Loucy (cell line): ENCODE results near the gene SMCR8.

ENCODE experiments used
- H2AFZ ChIP-seq: fragments of 200-600 bp; sonication (generic); 2 replicates; pipeline ENCODE4 v1.6.0; 2016; ENCODE audit warnings: antibody characterized with exemption, mild to moderate bottlenecking, low read length, moderate library complexity
- H3F3A ChIP-seq: fragments of 200-600 bp; 2 replicates; pipeline ENCODE4 v1.6.0; 2016; ENCODE audit warnings: antibody characterized with exemption, low read depth, mild to moderate bottlenecking
- H3K27me3 ChIP-seq: fragments of 200-600 bp; sonication (generic); 2 replicates; pipeline ENCODE4 v1.6.1; 2014; ENCODE audit warnings: low read length, mild to moderate bottlenecking; ENCODE audit not compliant: insufficient read depth, poor library complexity, severe bottlenecking
- H3K36me3 ChIP-seq: fragments of 200-600 bp; sonication (generic); 2 replicates; pipeline ENCODE4 v1.6.1; 2016; ENCODE audit warnings: low read length; ENCODE audit not compliant: insufficient read depth
- H3K4me1 ChIP-seq: fragments of 200-600 bp; sonication (generic); 2 replicates; pipeline ENCODE4 v1.5.1; 2014; ENCODE audit warnings: low read length, mild to moderate bottlenecking; ENCODE audit not compliant: insufficient read depth, poor library complexity, severe bottlenecking
- H3K4me2 ChIP-seq: fragments of 200-600 bp; sonication (generic); 2 replicates; pipeline ENCODE4 v1.6.0; 2014; ENCODE audit warnings: antibody characterized with exemption, low read length, low read depth, mild to moderate bottlenecking; ENCODE audit not compliant: poor library complexity, severe bottlenecking
- H3K4me3 ChIP-seq: fragments of 200-600 bp; sonication (generic); 2 replicates; pipeline ENCODE4 v1.5.1; 2014; ENCODE audit warnings: low read length, mild to moderate bottlenecking, mixed read lengths; ENCODE audit not compliant: poor library complexity, severe bottlenecking
- H3K79me2 ChIP-seq: fragments of 200-600 bp; sonication (generic); 2 replicates; pipeline ENCODE4 v1.6.1; 2014; ENCODE audit warnings: low read length; ENCODE audit not compliant: insufficient read depth
- H3K9ac ChIP-seq: fragments of 200-600 bp; sonication (generic); 2 replicates; pipeline ENCODE4 v1.6.0; 2014; ENCODE audit warnings: mild to moderate bottlenecking, low read depth, low read length, moderate library complexity; ENCODE audit not compliant: poor library complexity, severe bottlenecking
- H3K9me2 ChIP-seq: fragments of 200-600 bp; sonication (generic); replicated peaks from 2 replicates; pipeline ENCODE4 v1.6.1; 2016; ENCODE audit warnings: low read depth, low read length, mixed read lengths
- H3K9me3 ChIP-seq: fragments of 200-600 bp; sonication (generic); 2 replicates; pipeline ENCODE4 v1.6.1; 2014; ENCODE audit warnings: mild to moderate bottlenecking, antibody characterized with exemption, low read length, low read depth; ENCODE audit not compliant: insufficient read depth
- H4K20me1 ChIP-seq: fragments of 200-600 bp; sonication (generic); 2 replicates; pipeline ENCODE4 v1.6.0; 2014; ENCODE audit warnings: antibody characterized with exemption, low read length, mild to moderate bottlenecking; ENCODE audit not compliant: insufficient read depth, poor library complexity, severe bottlenecking
- EZH2phosphoT487 ChIP-seq: fragments of 200-600 bp; IDR thresholded peaks from 2 replicates; pipeline ENCODE4 v1.6.1; 2018; ENCODE audit warnings: antibody characterized with exemption, mild to moderate bottlenecking, moderate library complexity, borderline replicate concordance
- TF ChIP-seq, protein P1 (sequence below): fragments of 200-600 bp; sonication (generic); conservative IDR thresholded peaks from 2 replicates; pipeline ENCODE4 v1.5.1; 2014; ENCODE audit warnings: mild to moderate bottlenecking, antibody characterized with exemption, low read length

SMCR8 gene

DNA sequence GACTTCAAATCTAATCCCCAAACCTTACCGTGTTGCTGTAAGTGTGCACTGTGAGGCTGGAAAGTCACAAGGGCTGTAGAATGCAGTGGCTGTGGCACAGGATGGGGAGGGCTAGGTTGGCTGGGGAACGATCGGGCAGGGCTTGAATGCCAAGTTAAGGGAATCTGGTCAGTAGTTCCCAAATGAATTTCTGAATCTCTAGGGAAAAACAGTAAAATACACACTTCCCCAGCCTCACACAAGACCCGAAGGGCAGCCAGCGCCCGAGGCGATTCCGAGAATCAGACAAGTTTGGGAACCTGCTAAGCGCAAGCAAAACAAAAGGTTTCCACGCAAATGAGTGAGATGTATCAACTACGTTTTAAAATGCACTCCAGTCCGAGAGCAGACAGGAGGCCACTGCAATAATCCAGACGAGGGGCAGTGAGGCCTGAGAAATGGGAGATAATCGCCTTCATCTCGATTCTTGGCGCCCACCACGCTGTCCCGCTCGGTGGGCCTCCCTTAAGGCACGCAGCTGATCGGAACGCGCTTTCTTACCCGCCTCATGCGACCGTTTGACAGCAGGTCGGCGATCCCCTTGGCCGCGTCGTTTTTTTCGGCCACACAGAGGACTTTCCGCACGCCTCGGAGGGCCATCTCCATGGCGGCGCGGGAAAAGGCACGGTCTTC lies 898 bp upstream of the SMCR8 start:
- Histone ChIP-seq H3K9ac (peak overlapping the region; percentile 93), H3F3A (no peaks in the 10 kb centered on the region), H3K4me2 (peak overlapping the region; percentile 86), H3K4me1 (peaks cover 54% of the 10 kb centered on the region), H3K4me3 (peak overlapping the region; percentile 84), H2AFZ (peak overlapping the region; percentile 86), H3K36me3 (no peaks in the 10 kb centered on the region), H4K20me1 (peaks cover 45% of the 10 kb centered on the region), H3K9me3 (no peaks in the 10 kb centered on the region), H3K79me2 (peaks cover 88% of the 10 kb centered on the region), H3K9me2 (no peaks in the 10 kb centered on the region), H3K27me3 (no peaks in the 10 kb centered on the region)
- no peak for TF ChIP-seq EZH2phosphoT487
- TF ChIP-seq, protein P1, sequence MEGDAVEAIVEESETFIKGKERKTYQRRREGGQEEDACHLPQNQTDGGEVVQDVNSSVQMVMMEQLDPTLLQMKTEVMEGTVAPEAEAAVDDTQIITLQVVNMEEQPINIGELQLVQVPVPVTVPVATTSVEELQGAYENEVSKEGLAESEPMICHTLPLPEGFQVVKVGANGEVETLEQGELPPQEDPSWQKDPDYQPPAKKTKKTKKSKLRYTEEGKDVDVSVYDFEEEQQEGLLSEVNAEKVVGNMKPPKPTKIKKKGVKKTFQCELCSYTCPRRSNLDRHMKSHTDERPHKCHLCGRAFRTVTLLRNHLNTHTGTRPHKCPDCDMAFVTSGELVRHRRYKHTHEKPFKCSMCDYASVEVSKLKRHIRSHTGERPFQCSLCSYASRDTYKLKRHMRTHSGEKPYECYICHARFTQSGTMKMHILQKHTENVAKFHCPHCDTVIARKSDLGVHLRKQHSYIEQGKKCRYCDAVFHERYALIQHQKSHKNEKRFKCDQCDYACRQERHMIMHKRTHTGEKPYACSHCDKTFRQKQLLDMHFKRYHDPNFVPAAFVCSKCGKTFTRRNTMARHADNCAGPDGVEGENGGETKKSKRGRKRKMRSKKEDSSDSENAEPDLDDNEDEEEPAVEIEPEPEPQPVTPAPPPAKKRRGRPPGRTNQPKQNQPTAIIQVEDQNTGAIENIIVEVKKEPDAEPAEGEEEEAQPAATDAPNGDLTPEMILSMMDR = no peak

DNA sequence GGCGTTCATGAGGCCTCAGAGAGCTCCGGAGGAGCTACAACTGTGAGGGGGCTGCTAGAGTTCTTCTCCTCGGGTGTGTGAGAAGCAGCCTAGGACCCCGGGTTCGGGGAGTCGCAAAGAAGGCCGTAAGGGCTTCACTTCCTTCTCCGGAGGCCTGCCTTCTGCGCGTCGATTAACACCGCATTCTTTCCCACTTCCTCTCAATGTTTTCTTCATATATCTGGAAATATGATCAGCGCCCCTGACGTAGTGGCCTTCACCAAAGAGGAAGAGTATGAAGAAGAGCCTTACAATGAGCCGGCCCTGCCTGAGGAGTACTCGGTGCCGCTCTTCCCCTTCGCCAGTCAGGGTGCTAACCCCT lies 449 bp downstream of the SMCR8 start:
- Histone ChIP-seq H3K79me2 (peaks cover 79% of the 10 kb centered on the region), H3K27me3 (no peaks in the 10 kb centered on the region), H3K9me3 (no peaks in the 10 kb centered on the region), H3K4me2 (peak overlapping the region; percentile 86), H3K4me1 (peaks cover 54% of the 10 kb centered on the region), H3K4me3 (peak overlapping the region; percentile 84), H2AFZ (peak overlapping the region; percentile 86), H3K36me3 (no peaks in the 10 kb centered on the region), H3K9me2 (no peaks in the 10 kb centered on the region), H4K20me1 (peaks cover 47% of the 10 kb centered on the region), H3K9ac (peak overlapping the region; percentile 93), H3F3A (no peaks in the 10 kb centered on the region)
- TF ChIP-seq EZH2phosphoT487 = no peak
- TF ChIP-seq, protein P1 = no peak

DNA sequence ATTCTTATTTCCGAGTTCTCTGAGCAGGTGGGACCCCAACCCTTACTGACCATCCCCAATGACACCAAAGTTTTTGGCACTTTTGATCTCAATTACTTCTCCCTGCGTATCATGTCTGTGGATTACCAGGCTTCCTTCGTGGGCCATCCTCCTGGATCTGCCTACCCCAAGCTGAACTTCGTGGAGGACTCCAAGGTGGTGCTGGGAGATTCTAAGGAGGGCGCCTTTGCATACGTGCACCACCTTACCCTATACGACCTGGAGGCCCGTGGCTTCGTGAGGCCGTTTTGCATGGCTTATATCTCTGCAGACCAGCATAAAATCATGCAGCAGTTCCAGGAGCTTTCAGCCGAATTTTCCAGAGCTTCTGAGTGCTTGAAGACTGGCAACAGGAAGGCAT lies 868 bp downstream of the SMCR8 start:
- peaks cover 50% of the 10 kb centered on the region for H3K4me1 ChIP-seq
- H3K36me3 ChIP-seq = no peaks in the 10 kb centered on the region
- H3K27me3 ChIP-seq = no peaks in the 10 kb centered on the region
- no peak overlapping the region for H2AFZ ChIP-seq
- no peaks in the 10 kb centered on the region for H3F3A ChIP-seq
- H3K9me3 ChIP-seq = no peaks in the 10 kb centered on the region
- TF ChIP-seq, protein P1 = no peak
- no peak for TF ChIP-seq EZH2phosphoT487
- no peaks in the 10 kb centered on the region for H3K9me2 ChIP-seq
- H3K4me3 ChIP-seq = peak overlapping the region; percentile 84
- H3K79me2 ChIP-seq = peaks cover 78% of the 10 kb centered on the region
- H3K4me2 ChIP-seq = peak overlapping the region; percentile 86
- peak overlapping the region; percentile 93 for H3K9ac ChIP-seq
- H4K20me1 ChIP-seq = peaks cover 45% of the 10 kb centered on the region
